Right cardiac atrium (tissue), 5 donors: Measurements from ENCODE around the gene CYB5RL. TPM values are rescaled to one million over a fixed set of nuclear protein-coding genes. Genes with fewer than 3 reads are reported as not detected.

Experiments used
- ATAC-seq, 2 donors: fragments of 200-7000 bp; cut with Tn5 transposase; one replicate each; pipeline versions ENCODE4 v1.8.0 to v1.9.1; 2020; ENCODE audit warnings: moderate library complexity in 2 of 2, mild to moderate bottlenecking in 1 of 2
- DNase-seq, 3 donors: peaks; one replicate each; pipeline ENCODE4 v3.0.0-alpha.2; 2020
- H3K27ac ChIP-seq: one replicate; pipeline ENCODE4 v1.5.1; 2013; ENCODE audit warnings: mild to moderate bottlenecking, low read length, control low read depth, moderate library complexity
- H3K27me3 ChIP-seq: one replicate; pipeline ENCODE4 v1.6.1; 2013; ENCODE audit not compliant: control insufficient read depth, insufficient read depth
- H3K4me1 ChIP-seq: one replicate; pipeline ENCODE4 v1.6.1; 2013; ENCODE audit warnings: low read length; ENCODE audit not compliant: control insufficient read depth, insufficient read depth
- H3K4me3 ChIP-seq: one replicate; pipeline ENCODE4 v1.5.1; 2013; ENCODE audit warnings: low read length, control low read depth
- H3K9me3 ChIP-seq: one replicate; pipeline ENCODE4 v1.6.1; 2013; ENCODE audit warnings: low read length; ENCODE audit not compliant: control insufficient read depth
- WGBS: extraction: QIAGEN DNeasy Blood & Tissue Kit; methylation state at CpG from one replicate; pipeline ENCODE4 v1.1.7; 2013; 5-methylcytosine and 5-hydroxymethylcytosine counted together
- intact Hi-C, 4 donors: fragments of 100-400 bp; cut with DNase I; formaldehyde crosslinking; loops; one replicate each; pipeline versions ENCODE4 v1.11.0 to v1.14.0; 2022 to 2023
- polyA plus RNA-seq: library from polyadenylated mRNA; stranded (reverse); fragments of 200-250 nt; gene quantifications from one replicate; pipeline ENCODE4 v1.2.3, GENCODE V29; 2013
- total RNA-seq, 4 donors: library from RNA; stranded (reverse); fragmentation: NEBNext Ultra II Directional; extraction: Animal tissue kit (Norgen Biotek cat#: 25700); gene quantifications; one replicate each; pipeline ENCODE4 v1.2.1, GENCODE V29; 2021
- donor health status: healthy with polysubstance abuse.
- donor health status: DM: no; HTN: yes; CAD: no.
- donor health status: DM: no; HTN: no; CAD: no.
- donor health status: DM: no; HTN: yes; CAD: no; lungs with severe emphysema.
- donor health status: DM: yes; HTN: yes; CAD: no.

CYB5RL gene
- total and polyA plus RNA-seq, 5 donors: 3.0 to 6.4 (median 5.0) TPM

DNA sequence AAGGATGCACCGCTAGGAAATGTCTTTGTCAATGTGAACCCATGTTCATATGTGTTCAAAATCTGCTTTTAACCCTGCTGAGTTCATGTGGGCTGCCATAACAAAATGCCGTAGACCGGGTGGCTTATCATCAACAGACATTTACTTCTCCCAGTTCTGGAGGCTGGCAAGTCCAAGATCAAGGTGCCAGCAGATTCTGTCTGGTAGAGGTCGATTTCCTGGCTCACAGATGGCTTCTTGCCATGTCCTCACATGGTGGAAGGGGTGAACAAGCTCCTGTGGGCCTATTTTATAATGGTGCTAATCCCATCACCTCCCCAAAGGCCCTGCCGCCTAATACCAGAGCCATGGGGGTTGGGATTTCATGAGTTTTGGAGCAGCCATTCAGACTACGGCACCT is 42.4 kb downstream of the CYB5RL start:
- Histone ChIP-seq H3K9me3 (no peaks in the 10 kb centered on the region), H3K4me3 (no peak overlapping the region), H3K27me3 (no peaks in the 10 kb centered on the region), H3K27ac (no peak overlapping the region), H3K4me1 (no peaks in the 10 kb centered on the region)
- 93% methylated on average over 6 of the region's 6 CpGs for WGBS
- ATAC-seq: no peak
- no peak for DNase-seq
- intact Hi-C loops: no loop called here

DNA sequence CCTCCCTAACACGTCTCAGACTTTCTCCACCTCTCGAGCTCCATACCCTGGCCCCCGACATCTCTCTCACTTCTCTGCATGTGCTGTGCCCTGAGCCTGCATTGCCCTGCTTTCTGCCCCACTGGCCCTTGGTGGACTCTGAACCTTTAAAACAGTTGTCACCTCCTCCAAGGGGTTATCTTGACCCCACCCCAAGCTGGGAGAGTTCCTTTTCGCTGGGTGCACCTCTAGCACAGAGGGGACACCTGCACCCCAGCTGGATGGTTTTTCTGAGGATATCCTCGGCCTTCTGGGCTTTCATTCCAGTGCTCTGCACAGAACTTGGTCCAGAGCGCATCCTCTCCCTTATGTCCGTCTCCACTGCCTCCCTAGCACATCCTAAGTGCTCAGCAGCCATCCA is 42.8 kb downstream of the CYB5RL start:
- H3K4me3 ChIP-seq: no peak overlapping the region
- ATAC-seq: no peak
- DNase-seq: no peak

DNA sequence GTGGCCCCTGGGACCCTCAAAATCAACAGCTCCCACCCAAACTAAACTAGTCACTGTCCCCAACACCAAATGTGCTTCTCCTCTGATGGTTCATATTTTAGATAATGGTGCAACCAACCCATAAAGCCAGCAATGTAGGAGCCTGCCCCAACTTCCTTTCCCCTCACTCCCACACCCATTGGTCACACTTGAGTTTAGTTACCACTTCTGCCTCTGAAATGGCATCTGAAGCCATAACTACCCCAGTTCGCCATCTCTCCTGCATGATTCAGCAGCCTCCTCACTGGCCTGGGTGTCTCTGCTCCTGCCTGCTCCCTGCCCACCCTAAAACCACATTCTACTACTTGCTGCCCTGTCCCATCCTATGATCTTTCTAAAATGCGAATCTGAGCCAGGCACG is 43.6 kb downstream of the CYB5RL start:
- Histone ChIP-seq H3K4me3 (no peak overlapping the region), H3K27me3 (no peaks in the 10 kb centered on the region), H3K27ac (no peak overlapping the region), H3K4me1 (no peaks in the 10 kb centered on the region), H3K9me3 (no peaks in the 10 kb centered on the region)
- ATAC-seq (no peak), DNase-seq (no peak)
- intact Hi-C loops: no loop called here
- 87% methylated on average over 3 of the region's 3 CpGs for WGBS

More for the DNA sequence above, 42.8 kb downstream of the CYB5RL start:
- Histone ChIP-seq H3K27ac (no peak overlapping the region), H3K4me1 (no peaks in the 10 kb centered on the region), H3K9me3 (no peaks in the 10 kb centered on the region), H3K27me3 (no peaks in the 10 kb centered on the region)
- intact Hi-C loops: no loop called here
- 94% methylated on average over 7 of the region's 7 CpGs for WGBS

DNA sequence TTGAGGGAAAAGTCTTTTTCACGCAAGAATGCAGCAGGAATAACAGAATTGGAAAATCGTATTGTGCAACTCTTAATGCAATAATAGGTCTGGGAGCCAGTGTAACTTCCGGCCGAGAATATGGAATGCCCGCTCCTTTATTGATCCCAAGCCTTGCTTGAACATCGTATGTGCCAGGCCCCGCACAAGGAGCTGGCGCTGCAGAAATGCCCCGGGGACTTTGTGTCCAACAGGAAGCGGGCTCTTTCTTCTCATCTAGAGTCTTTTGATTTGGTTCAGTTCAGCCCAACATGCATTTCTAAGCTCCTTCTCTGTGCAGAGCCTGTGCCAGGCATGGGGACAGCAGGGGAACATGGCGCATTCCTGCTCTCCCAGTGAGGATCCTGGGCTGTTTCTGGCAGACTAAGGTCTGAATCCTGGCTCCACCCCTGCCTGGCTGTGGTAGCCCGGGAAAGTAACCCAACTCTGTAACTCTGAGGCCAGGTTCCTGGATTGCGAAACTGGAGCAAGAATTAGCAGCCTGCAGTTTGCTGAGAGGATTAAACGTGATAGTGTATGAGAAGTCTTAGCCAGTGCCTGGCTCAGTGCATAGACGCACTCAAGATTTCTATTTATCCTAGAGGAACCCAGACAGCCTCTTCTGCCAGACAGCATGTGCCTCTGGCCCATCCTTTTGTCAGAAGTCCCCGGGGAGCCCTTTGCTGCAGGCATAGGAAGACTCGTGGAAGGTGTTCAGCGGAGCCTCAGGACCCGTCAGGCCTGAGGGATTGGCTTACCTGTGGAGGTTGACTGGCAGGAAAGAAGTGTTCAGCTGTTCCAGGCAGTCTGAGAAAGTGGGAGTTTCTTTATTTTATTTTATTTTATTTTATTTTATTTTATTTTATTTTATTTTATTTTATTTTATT is 46.0 kb downstream of the CYB5RL start:
- 55% methylated on average over 19 of the region's 19 CpGs for WGBS
- peak; percentile 76 to 84 (median 83) for DNase-seq
- peak; percentile 87 to 88 for ATAC-seq
- no peaks in the 10 kb centered on the region for H3K4me1 ChIP-seq
- no peaks in the 10 kb centered on the region for H3K27me3 ChIP-seq
- intact Hi-C loops: no loop called here
- H3K27ac ChIP-seq: no peak overlapping the region
- H3K4me3 ChIP-seq: no peak overlapping the region
- no peaks in the 10 kb centered on the region for H3K9me3 ChIP-seq

GRCh38 chr1:54152696-54153095 is 47.1 kb downstream of the CYB5RL start, which contains the start of gene CDCP2:
Gene CDCP2 (minus strand): TSS chr1:54153000. CDS start chr1:54152922, 78 bp downstream.
- no peak within 1 kb of the TSS for H3K4me3 ChIP-seq
- ATAC-seq: no peak
- 96% methylated on average over 5 of the region's 5 CpGs for WGBS

GRCh38 chr1:54151013-54151412 is 48.8 kb downstream of the CYB5RL start:
- no peaks in the 10 kb centered on the region for H3K27me3 ChIP-seq
- DNase-seq (no peak), ATAC-seq (no peak)
- no peak overlapping the region for H3K4me3 ChIP-seq
- no peaks in the 10 kb centered on the region for H3K9me3 ChIP-seq
- H3K27ac ChIP-seq: no peak overlapping the region
- intact Hi-C loops: no loop called here
- no peaks in the 10 kb centered on the region for H3K4me1 ChIP-seq
- 84% methylated on average over 5 of the region's 5 CpGs for WGBS

More at GRCh38 chr1:54152696-54153095, 47.1 kb downstream of the CYB5RL start, which contains the start of gene CDCP2:
- intact Hi-C loops: no loop called here
- DNase-seq: no peak
- H3K27ac ChIP-seq: no peak within 1 kb of the TSS
- no peaks in the 10 kb centered on the region for H3K9me3 ChIP-seq
- no peaks in the 10 kb centered on the region for H3K4me1 ChIP-seq
- H3K27me3 ChIP-seq: no peaks in the 10 kb centered on the region

Other genes with a start within 250 kb of the CYB5RL start
- not detected for gene LDLRAD1, start 181.8 kb downstream of the CYB5RL start, total RNA-seq
- gene LDLRAD1, start 181.8 kb downstream of the CYB5RL start, polyA plus RNA-seq: not detected
- gene TMEM59, start 146.8 kb downstream of the CYB5RL start, total RNA-seq: 100 to 1,000 TPM; 333 to 377 (median 362) TPM
- gene TMEM59, start 146.8 kb downstream of the CYB5RL start, polyA plus RNA-seq: 245 TPM
- gene TCEANC2, start 146.4 kb downstream of the CYB5RL start, total RNA-seq: 1 to 10 TPM; 3.8 to 5.7 (median 4.6) TPM
- 3.1 TPM for gene TCEANC2, start 146.4 kb downstream of the CYB5RL start, polyA plus RNA-seq
- not detected for gene CDCP2, start 47.0 kb downstream of the CYB5RL start, total RNA-seq
- gene CDCP2, start 47.0 kb downstream of the CYB5RL start, polyA plus RNA-seq: not detected
- gene MRPL37, start 137 bp upstream of the CYB5RL start, total RNA-seq: 10 to 100 TPM; 53.1 to 57.1 (median 55.7) TPM
- 53.9 TPM for gene MRPL37, start 137 bp upstream of the CYB5RL start, polyA plus RNA-seq
- gene SSBP3, start 206.4 kb upstream of the CYB5RL start, total RNA-seq: 10 to 100 TPM; 25.4 to 55.8 (median 35.8) TPM
- 32.5 TPM for gene SSBP3, start 206.4 kb upstream of the CYB5RL start, polyA plus RNA-seq